ENCODE data around the gene ZCCHC24.

ZCCHC24 gene

DNA sequence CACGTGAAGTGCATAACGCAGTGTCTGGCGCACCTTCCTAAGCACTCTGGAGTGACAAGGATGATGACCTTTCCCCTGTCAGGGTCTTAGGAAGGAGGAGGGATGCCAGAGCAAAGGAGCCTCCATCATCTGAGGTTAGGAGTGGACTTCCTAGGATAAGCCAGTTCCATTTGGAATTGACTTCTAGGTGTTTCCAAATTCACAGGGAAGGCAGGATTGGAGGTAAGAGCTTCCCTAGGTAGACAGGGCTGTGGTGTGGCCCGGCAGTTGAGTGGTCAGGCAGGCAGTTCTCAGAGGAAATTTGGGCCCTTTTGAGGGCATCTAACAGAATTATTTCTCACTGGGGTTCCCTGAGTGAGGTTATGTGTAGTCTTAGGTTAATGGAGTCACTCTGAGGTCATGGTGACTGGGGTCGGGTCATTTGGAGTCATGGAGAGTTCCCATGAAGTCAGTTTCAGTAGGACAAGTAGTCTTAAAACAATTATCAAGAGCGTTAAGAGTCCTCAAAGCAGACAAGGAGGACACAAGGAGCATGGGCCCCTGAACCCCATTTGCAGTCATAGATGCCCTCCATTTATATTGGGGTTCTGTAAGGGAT lies 89.9 kb downstream of the ZCCHC24 start:
- DNase-seq = no peak

DNA sequence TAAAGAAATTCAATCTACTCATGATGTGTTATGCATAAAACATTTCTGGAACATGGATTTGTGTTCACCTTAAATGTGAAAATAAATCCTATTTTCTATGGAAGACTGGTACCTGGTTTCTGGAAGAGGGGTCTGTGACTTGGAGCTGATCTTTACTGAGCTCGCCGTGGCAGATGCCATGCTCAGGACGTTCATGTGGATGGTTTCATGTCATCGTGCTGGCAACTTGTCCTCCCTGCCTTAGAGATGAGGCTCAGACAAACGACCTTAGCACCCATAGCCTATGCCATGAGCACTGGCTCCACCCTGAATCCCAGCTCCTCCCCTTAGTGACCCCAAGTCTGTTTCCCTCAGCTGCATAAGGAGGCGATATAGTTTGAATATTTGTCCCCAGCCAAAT lies 90.8 kb downstream of the ZCCHC24 start:
- DNase-seq = no peak

DNA sequence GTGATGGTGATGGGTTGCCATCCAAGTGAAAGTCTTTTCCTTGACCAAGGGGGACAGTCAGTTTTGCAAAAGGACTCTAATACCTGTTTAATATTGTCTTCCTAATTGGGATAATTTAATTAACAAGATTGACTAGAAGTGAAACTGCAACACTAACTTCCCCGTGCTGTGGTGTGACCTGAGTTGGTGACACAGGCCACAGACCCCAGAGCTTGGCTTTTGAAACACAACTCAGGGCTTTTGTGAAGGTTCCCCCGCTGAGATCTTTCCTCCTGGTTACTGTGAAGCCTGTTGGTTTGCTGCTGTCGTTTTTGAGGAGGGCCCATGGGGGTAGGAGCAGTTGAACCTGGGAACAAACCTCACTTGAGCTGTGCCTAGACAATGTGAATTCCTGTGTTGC lies 91.3 kb downstream of the ZCCHC24 start:
- no peak for DNase-seq

DNA sequence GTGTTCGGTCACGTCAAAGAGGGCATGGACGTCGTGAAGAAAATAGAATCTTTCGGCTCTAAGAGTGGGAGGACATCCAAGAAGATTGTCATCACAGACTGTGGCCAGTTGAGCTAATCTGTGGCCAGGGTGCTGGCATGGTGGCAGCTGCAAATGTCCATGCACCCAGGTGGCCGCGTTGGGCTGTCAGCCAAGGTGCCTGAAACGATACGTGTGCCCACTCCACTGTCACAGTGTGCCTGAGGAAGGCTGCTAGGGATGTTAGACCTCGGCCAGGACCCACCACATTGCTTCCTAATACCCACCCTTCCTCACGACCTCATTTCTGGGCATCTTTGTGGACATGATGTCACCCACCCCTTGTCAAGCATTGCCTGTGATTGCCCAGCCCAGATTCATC lies 91.7 kb downstream of the ZCCHC24 start:
- DNase-seq = no peak

DNA sequence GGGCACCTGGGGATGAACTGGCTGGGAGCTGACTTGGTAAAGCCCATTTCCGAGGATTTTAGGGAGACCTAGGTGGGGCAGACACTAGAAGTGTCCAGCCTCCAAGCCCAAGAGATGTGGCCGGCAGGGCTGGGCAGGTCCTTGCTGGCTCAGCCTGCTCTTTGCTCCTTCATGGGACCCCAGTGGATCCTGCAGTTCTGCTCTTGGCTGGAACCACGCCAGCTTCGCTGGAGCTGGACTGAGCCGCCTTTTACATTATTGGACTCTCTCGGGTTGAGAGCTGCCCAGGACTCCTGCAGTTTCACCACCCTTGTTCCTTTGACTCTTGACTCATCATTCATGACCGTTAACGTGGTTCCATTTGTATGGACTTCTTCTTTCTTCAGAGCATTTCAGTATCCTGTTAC lies 92.4 kb downstream of the ZCCHC24 start:
- DNase-seq = no peak

DNA sequence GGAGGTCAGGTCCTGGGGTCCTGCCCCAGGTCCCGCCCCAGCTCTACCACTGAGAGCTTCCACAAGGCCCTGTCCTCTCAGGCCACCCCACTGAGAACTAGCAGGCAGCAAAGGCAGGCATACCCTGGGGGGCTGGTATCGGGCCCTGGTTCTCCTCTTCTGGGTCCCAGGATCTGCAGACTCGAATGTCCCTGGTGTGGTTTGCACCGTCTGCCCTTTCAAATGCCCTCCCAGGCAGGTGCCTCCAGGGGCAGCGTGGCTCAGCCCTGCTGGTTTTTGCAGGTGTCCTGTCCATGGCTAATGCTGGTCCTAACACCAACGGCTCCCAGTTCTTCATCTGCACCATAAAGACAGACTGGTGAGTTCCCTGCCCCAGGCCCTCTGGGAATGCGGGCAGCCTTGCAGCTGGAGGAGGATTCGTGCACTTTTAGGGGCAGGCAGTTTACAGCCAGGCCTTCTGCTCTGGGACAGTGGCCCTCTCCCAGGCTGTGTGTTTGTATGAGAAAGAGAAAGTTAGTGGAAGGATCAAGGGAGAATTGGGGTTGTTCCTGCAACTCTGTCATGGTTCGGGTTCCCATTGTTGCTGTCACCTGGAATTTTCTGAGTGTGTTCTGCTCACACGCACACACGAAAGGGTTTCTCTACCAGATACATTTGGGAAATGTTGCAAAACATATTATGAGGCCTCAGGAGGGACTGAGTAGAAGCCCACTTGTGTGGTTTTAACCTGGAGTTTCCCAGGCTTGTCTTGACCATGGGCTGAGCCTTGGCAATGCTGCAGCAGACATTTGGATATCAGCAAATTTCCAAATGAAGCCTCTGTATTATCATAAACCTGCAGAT lies 93.2 kb downstream of the ZCCHC24 start:
- DNase-seq = no peak

DNA sequence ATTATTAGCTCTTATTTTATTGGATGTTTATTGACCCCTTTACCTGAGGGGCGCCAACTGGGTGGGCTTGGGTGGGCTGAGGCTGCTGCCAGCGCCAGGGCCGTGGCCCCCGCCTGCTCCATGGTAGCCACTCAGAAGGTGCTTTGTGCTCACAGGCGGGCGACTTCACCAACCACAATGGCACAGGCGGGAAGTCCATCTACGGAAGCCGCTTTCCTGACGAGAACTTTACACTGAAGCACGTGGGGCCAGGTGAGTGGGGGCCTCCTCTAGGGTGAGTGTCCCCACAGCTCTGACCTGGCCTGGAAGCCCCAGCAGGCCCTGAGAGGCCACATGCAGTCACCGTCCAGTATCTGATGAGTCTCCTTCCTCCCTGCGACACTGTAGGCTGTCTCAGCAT lies 94.1 kb downstream of the ZCCHC24 start:
- DNase-seq = no peak

DNA sequence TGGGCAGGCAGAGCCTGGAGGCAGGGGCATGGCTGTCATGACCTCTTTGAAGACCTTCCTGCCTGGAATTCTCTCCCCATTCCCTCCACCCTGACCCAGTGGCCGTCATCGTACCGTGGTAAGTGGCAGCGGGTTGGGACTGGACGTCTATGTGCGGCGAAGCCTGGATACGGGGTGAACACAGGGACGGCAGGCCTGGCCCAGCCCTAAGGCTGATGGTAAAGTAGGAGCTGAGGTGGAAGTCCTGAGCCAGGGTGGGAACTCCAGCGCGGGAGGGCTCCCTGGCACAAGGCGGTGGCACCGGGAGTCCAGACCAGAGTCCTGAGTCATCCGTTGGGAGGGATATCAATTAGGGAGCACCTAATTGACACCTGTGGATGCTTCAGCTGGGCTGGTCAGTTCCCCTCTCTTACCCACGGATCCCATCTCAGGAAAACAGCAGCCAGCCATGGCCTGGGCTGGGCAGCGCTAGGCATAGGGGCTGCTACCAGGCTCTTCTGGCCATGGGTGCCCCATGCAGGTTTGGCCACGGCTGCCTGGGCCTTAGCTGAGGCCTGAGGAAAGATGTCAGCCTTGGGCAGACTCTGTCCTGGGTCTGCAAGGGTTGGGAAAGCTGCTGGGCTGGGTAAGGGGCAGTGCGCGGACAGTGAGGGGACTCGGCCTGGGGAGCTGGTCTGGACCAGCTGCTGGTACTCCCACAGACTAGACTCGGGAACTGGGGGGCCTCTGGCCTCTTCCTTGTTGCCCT lies 94.8 kb downstream of the ZCCHC24 start:
- DNase-seq = no peak

DNA sequence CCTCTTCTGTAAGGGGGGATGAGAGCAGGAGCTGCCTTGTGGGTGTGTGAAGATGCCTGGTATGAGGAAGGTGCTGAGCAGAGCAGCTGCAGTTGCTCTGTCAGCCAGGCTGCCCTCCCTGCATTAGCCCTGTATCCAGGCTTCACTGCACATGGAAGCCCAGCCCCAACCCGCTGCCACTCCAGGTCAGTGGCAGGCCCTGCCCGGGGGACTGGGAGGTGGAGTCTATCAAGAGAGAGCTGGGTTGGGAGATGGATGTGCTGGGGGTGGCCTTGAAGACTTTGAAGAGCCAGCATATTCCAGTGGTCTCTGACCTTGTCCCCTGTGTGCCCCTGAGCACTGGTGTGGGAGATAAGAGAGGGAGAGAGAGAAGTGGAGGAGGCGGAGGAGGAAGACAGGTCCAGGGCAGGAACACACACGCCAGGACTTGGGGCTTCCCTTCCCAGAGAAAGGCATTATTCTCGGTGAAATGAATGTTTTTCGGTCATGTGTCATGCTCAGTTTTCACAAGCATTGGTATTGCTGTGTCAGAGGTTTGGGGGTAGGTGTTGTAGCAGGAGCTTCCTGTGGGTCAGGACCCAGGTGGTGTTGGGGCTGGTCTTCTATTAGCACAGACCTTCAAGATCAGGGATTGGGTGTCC lies 95.5 kb downstream of the ZCCHC24 start:
- no peak for DNase-seq

DNA sequence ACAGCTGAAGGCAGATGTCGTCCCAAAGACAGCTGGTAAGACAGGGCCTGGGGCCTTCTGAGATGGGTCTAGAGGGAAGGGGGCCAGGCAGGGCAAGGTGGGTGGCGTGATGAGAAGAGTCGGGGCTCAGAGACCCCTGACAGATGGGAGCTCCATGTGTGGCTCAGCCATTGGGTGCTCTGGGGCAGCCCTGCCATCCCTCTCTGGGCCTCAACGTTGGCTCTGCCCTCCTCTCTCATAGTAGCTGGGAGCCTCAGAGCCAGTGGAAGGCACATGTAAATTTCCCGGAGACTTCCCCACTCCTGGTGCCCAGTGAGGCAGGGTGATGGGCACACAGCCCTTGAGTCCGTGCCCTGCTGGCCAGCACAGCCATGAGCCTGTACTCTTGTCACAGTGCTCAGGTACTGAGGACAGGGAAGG lies 96.3 kb downstream of the ZCCHC24 start:
- DNase-seq = no peak

DNA sequence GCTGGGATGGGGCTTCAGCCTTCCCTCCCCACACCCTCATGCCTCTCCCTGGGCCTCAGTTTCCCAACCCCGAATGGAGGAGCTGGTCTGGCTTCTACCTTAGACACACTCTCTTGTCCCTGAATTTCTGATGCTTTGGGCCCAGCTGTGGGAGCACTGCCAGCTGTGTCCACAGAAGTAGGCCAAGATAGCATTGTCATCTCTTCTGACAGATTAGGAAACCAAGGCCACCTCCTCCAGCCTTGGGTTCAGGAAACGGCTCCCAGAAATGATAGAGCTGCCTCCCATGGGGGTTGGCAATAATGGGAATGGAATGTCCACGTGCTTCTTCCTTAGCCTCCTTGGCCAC lies 96.8 kb downstream of the ZCCHC24 start:
- DNase-seq = no peak

DNA sequence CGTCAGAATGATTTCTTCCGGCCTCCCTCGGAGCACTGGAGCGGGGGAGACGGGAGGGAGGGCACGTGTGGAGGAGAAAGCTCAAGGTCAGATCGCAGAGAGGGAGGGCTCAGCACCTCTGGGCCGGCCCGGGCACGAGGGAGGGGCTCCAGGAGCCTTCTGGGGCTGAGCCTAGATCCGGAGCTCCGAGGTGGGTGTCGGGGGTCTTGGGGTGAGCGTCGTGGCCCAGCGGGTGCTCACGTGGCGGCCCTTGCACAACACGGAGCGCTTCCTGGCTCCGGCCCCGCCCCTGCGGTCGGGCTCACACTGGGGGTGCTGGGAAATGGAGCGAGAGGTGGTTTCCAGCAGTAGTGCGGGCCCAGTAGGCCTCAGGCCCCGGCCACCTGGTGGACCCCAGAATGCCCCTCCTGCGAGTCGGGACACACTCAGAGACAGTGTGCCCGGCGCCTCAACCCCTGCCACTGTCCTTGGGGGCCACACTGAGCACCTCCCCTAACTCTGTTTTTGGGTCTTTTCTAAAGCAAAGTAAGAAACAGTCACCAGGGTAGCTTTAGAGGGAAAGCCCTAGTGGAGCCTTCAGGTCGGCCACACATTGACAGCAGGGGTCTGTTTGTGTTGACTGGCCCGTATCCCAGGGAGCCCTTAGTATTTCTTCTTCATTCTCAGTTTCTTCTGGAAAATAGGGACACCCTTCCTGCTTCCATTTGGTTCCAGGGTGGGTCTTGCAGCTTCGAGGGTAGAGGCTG lies 97.4 kb downstream of the ZCCHC24 start:
- peak; percentile 65 for DNase-seq

DNA sequence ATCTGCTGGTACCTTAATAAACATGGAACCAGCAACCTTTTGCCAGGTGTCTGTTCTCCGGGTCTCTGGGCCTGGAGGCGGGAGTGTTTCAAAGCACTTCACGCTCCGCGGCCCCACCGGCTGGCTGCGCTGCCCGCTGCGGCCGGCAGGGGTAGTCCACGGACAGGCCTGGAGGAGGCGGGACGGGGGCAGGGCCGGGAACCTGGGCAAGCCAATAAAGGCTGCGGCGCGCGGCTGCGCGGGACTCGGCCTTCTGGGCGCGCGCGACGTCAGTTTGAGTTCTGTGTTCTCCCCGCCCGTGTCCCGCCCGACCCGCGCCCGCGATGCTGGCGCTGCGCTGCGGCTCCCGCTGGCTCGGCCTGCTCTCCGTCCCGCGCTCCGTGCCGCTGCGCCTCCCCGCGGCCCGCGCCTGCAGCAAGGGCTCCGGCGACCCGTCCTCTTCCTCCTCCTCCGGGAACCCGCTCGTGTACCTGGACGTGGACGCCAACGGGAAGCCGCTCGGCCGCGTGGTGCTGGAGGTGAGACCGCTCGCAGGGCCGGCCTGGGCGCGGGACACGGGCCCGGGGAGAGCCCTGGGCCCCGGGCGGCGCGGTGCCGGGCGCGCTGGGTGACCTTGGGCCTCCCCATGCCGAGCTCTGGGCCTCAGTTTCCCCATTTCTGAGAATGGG lies 98.1 kb downstream of the ZCCHC24 start, which contains the start of gene PPIF:
PPIF (plus strand) TSS at position 244 of the 668 bp plus-strand sequence; CDS start at position 324, 80 bp downstream.
- peak; percentile 88 for DNase-seq

DNA sequence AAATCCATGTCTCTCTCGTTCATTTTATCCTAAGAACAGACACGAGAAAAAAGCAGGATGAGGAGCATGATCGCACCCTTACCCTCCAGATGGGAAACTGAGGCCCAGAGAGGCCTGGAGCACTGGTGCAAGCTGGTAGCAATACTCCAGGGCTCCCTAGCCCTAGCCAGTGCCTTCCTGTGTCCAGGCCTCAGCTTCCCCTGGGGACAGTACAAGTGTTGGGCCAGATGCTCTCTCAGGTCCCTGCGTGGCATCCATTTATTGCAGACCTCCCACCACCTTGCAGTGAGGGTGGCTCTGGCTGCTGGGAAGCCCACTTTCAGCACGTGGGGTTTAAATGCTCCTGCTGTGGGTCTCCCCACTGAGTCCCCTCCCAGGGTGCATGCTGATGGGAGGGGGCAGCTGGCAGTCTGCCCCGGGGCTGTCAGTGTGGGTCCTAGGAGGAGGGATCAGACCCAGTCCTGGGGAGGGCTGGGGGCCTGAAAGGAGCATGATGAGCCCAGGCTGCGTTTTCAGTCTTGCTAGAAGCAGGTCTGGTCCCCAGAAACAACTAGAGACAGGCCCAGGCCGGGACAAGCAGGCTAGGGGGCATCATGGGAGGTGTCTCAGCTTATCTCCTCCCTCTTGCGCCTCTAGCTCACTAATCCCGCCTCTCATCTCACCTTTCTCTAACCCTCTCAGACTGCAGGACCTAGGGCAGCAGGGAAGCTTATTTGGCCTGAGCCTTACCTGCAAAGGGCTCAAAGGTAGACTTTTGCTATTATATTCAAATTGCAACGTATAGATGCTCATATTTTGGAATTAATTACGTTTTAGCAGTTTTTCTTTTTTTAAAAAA lies 98.8 kb downstream of the ZCCHC24 start:
- no peak for DNase-seq

DNA sequence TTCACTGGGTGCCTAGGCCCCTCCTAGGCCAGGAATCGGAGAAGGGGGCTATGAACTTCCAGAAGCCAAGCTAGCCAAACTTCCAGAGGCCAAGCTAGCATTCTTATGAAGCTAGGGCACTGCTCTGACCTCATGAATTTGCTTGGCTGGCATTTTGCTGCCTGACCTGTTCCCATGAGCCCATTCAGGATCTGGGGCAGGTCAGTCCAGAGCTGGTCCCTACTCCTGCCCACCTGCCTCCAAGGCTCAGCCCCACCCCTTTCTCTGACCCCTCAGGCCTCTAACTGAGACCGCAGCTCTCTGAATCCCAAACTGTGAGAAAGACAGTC lies 99.4 kb downstream of the ZCCHC24 start:
- no peak for DNase-seq

DNA sequence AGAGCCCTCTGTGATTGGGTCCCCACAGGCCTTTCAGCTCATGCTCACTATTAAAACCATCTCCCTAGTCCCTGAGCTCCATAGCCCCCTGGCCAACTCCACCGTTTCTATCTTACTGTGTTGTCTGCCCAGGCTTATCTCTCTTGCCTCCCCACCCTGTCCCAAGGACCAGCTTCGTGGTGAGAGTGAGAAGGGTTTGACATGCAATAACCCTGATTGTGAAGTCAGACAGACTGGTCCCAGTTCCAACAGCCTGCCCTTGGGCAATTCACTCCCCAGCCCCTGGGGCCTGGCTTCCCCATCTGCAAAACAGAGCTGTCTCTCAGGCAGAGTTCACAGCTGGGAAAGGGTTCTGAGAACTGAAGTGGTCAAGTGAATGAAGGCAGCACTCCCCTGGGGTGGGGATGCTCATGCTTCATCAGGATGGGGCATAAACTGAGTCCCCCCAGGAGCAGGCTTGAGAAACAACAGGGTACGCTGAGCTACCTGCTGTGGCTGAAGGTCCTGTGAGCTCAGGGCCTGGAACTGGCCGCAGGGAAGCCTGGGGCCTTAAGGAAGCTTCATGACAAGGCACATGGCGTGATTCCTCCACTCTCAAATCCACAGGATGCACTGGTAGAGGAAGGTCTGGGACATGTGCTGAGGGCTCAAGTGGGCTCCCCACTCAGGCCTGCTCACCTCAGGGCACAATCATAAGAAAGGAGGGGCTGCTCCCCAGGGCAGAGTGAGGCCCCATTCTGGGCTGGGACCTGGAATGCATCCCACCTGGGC lies 100.0 kb downstream of the ZCCHC24 start:
- DNase-seq = no peak

DNA sequence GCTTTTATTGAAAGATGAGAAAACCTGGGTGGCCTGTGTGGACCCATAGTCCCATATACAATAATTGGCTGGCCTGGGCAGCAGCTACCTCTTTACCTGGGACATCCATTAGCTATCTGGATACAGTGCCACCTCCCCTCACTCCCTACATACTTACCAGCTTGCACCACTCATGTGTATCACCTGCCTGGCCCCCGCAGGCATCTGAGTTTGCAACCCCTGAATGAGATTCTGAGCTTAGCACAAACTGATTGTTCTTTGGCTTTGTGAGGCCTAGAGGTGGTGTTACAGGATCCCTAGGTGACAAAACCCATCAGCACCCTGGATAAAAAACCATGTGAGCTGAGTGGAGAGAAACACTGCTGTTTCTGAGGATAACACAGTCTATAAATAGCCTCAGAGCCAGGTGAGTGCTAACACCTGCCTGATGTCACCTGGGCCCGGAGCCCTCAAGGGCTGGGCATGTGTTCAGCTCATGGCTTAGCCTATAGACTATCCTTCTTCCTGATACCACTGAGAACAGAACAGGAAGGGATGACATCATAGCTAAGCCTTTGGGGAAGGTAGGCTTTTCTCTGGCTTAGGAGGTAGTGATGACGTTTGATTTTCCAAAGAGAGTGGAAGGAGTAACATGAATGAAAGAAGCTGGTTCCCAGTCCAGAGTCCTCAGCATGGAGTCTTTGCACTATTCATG lies 100.8 kb downstream of the ZCCHC24 start:
- DNase-seq = no peak

DNA sequence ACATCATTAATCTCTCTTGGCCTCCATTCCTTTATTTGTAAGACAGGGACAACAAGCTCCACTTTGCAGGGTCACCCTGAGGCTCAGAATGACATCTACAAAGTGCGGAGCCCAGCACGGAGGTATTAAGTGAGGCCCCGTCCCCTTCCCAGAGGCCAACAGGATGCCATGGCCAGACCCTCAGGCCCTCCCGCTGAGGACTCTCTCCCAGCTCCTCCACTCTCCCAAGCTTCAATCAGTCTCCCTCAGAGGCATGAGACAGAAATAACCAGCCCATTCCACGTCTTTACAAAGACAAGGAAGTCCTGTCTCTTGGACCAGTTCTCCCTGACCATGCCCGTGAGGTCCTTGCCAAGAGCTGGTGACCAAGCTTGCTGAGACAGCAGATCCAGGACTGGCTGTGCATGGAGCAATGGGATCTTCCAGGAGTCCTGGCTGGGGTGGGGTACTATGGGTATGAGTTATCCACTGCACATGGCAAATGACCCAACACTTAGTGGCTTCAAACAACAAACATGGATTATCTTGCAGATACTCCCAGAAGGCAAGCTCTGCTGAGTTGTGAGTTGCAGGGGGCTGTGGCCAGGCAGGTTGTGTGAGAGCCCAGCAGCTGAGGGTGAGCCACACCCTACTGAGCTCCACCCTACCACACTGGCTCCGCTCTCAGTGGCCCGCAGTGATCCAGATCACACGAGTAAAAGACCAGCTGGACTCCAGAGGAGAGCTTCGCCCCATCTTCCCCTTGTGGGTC lies 102.4 kb downstream of the ZCCHC24 start:
- DNase-seq = no peak

DNA sequence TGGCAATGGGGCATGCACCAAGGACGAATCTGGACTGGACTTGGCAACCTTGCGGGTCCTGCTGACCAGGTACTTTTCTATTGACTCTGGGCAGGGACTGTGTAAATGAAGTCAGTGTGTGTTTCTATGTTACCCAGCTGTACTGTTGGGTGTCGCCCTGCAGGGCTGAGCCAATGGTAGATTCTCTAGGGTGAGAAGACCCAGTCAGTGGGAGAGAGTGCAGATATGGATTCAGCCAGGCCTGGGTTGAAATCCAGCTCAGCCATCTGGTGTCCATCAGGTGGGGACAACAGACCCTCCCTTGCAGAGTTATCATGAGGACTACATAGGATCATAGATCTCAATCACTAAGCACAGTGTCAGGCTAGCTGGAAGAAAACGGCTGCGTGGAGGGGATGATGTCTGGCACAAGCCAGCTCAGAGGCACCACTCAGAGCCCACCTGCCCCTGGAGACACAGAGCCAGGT lies 103.1 kb downstream of the ZCCHC24 start:
- no peak for DNase-seq
